Activated T-helper 17 cell treated with anti-CD3 and anti-CD28 coated beads, Interleukin-2, amount 50 U/mL, for 72 hours (primary cell): ENCODE results near the gene PRRG2. TPM values are rescaled to one million over a fixed set of nuclear protein-coding genes. Genes with fewer than 3 reads are reported as not detected.
A peak's percentile ranks its signal among the peaks of the same experiment; 100 is the strongest.

Experiments used
- ATAC-seq: fragments of 150-1000 bp; cut with Tn5 transposase; replicated peaks from 2 replicates; pipeline ENCODE4 v1.10.0; 2021; ENCODE audit warnings: mild to moderate bottlenecking, moderate library complexity
- H3K27ac Mint-ChIP-seq: one replicate; pipeline ENCODE4 v1.8.0; 2022; ENCODE audit warnings: mixed read lengths
- H3K27me3 Mint-ChIP-seq: one replicate; pipeline ENCODE4 v1.8.0; 2022; ENCODE audit warnings: mixed read lengths
- H3K36me3 Mint-ChIP-seq: one replicate; pipeline ENCODE4 v1.8.0; 2022; ENCODE audit warnings: low read depth, mild to moderate bottlenecking, mixed read lengths
- H3K4me1 Mint-ChIP-seq: one replicate; pipeline ENCODE4 v1.8.0; 2022; ENCODE audit warnings: mixed read lengths
- H3K4me3 Mint-ChIP-seq: one replicate; pipeline ENCODE4 v1.8.0; 2022; ENCODE audit warnings: mild to moderate bottlenecking, mixed read lengths
- H3K9me3 Mint-ChIP-seq: one replicate; pipeline ENCODE4 v1.8.0; 2022; ENCODE audit warnings: mixed read lengths
- total RNA-seq, 2 donors: library from RNA; stranded (reverse); gene quantifications; one replicate each; pipeline ENCODE4 v1.2.3, GENCODE V29; 2022

PRRG2 gene
- total RNA-seq, result 10 to 100 TPM in 1 of 2 donors, 1 to 10 TPM in 1; 3.8 to 12.3 TPM

DNA sequence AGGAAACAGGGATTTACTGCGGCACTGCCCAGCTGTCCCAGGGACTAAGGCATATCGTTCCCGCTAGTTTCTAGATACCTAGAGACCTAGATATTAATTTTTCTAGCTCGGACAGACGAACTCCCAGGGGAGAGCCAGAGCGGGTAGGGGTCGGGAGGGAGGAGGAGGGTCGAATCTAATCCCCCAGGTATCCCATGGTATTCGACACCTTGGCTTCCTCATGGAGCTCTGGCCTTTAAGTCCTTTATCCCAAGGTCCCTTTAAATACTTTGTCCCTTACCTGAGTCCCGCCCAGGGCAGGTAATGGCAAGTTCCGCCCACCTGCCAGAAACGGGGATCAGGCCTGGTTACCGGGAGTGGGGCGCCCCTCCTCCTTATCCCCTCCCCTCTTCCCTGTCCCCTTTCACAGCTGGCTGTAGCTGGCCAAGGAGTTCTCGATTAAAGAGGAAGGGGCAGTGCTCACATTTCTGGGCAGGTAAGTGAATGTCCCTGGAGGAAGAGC, at the start of gene PRRG2:
PRRG2 (plus strand) TSS at position 310 of the 502 bp plus-strand sequence. CDS start 1,904 bp downstream, outside the sequence.
- peak within 1 kb of the TSS; percentile 93 for H3K4me3 Mint-ChIP-seq
- peaks cover 6% of the 10 kb centered on the region for H3K4me1 Mint-ChIP-seq
- ATAC-seq, result no peak
- H3K36me3 Mint-ChIP-seq, result peaks cover 39% of the 10 kb centered on the region
- H3K27me3 Mint-ChIP-seq, result no peaks in the 10 kb centered on the region
- H3K27ac Mint-ChIP-seq, result peak within 1 kb of the TSS; percentile 94
- no peaks in the 10 kb centered on the region for H3K9me3 Mint-ChIP-seq

DNA sequence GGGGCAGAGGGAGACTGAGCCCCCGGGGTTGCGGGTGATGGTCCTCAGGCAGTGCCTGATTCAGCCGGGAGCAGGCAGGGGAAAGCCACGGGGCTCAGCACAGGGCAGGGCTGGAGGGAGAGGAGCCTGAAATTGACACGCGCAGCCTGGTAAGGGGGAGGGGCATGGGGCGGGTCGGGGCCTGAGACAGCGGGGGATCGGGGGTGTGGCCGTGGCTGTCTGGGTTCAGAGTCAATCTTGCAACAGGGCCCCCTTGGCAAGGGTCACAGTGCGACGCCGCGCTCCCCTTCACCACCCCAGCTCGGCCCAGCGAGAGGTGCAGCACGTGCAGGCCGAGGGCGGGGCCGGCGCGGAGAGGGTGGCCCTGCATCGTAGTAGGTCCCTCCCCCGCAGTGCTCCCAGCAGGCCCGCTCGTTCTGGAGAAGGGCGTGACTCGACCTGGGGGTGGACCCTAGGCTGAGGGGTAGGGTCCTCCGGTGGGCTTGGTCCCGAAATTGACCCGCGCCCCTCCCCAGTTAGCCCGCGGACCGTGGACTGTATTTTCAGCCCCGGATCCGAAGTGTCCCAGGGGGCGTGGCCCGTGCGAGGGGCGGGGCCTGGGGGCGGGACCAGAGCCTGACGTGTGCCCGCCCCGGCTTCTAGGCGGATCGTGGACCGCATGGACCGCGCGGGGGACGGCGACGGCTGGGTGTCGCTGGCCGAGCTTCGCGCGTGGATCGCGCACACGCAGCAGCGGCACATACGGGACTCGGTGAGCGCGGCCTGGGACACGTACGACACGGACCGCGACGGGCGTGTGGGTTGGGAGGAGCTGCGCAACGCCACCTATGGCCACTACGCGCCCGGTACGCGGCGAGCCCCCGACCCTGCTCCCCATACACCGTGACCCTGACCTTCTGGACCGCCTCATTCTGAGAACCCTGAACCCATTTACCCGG, 47.3 kb upstream of the PRRG2 start:
- peaks cover 5% of the 10 kb centered on the region for H3K36me3 Mint-ChIP-seq
- peak; percentile 85 for ATAC-seq
- peak overlapping the region; percentile 86 for H3K27ac Mint-ChIP-seq
- no peaks in the 10 kb centered on the region for H3K27me3 Mint-ChIP-seq
- peaks cover 16% of the 10 kb centered on the region for H3K4me1 Mint-ChIP-seq
- no peaks in the 10 kb centered on the region for H3K9me3 Mint-ChIP-seq
- peak overlapping the region; percentile 92 for H3K4me3 Mint-ChIP-seq

- Mint-ChIP-seq H3K27ac (peak overlapping the region; percentile 86), H3K36me3 (peaks cover 5% of the 10 kb centered on the region), H3K27me3 (no peaks in the 10 kb centered on the region), H3K4me3 (peak overlapping the region; percentile 92), H3K9me3 (no peaks in the 10 kb centered on the region), H3K4me1 (peaks cover 16% of the 10 kb centered on the region)
- peak; percentile 64 for ATAC-seq
These were observed 46.3 kb upstream of the PRRG2 start for GRCh38 chr19:49534632-49535385.

- Mint-ChIP-seq H3K9me3 (no peaks in the 10 kb centered on the region), H3K4me3 (no peak overlapping the region), H3K27ac (no peak overlapping the region), H3K27me3 (no peaks in the 10 kb centered on the region), H3K36me3 (peaks cover 5% of the 10 kb centered on the region), H3K4me1 (peaks cover 16% of the 10 kb centered on the region)
- ATAC-seq, result no peak
These were observed 44.1 kb upstream of the PRRG2 start for GRCh38 chr19:49536921-49537462.

DNA sequence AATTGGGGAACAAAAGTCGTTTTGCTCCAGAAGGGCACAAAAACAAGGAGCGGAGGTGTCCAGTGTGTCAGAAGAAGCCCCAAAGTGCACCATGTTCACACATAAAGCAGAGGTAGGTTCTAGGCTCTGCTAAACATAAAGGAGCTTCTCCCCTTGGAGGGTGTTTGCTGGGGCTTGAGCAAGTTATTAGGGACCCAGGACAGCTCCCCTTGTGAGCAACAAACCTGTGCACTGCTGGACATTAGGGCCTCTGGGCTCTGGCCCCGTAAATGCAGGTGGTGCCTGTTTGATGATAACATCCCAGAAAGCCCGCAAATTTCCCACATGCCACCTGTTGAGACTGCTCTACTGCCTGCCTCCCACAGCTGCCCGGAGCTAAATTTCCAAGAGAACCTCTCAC, 42.5 kb upstream of the PRRG2 start:
- H3K4me3 Mint-ChIP-seq, result no peak overlapping the region
- no peaks in the 10 kb centered on the region for H3K27me3 Mint-ChIP-seq
- H3K36me3 Mint-ChIP-seq, result peaks cover 5% of the 10 kb centered on the region
- no peak for ATAC-seq
- no peaks in the 10 kb centered on the region for H3K9me3 Mint-ChIP-seq
- H3K27ac Mint-ChIP-seq, result no peak overlapping the region
- H3K4me1 Mint-ChIP-seq, result peaks cover 11% of the 10 kb centered on the region

GRCh38 chr19:49539192-49539952, 41.7 kb upstream of the PRRG2 start:
- peaks cover 3% of the 10 kb centered on the region for H3K36me3 Mint-ChIP-seq
- no peak overlapping the region for H3K4me3 Mint-ChIP-seq
- no peaks in the 10 kb centered on the region for H3K27me3 Mint-ChIP-seq
- ATAC-seq, result no peak
- no peak overlapping the region for H3K27ac Mint-ChIP-seq
- peaks cover 15% of the 10 kb centered on the region for H3K4me1 Mint-ChIP-seq
- H3K9me3 Mint-ChIP-seq, result no peaks in the 10 kb centered on the region

DNA sequence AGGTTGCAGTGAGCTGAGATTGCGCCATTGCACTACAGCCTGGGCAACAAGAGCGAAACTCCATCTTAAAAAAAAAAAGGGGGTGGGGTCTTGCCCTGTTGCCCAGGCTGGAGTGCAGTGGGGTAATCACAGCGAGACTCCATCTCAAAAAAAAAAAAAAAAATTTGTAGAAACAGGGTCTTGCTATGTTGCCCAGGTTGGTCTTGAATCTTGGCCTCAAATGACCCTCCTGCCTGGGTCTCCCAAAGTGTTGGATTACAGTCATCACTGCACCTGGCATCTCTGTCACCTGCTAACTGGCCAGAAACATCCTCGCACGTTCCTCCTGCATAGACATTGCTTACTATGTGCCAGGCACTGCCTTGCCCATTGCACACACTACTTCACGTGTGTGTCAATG, 39.2 kb upstream of the PRRG2 start:
- no peaks in the 10 kb centered on the region for H3K36me3 Mint-ChIP-seq
- no peak for ATAC-seq
- no peak overlapping the region for H3K27ac Mint-ChIP-seq
- peaks cover 12% of the 10 kb centered on the region for H3K4me1 Mint-ChIP-seq
- H3K4me3 Mint-ChIP-seq, result no peak overlapping the region
- H3K9me3 Mint-ChIP-seq, result no peaks in the 10 kb centered on the region
- H3K27me3 Mint-ChIP-seq, result no peaks in the 10 kb centered on the region

GRCh38 chr19:49542446-49542845, 38.7 kb upstream of the PRRG2 start:
- ATAC-seq, result no peak
- no peaks in the 10 kb centered on the region for H3K27me3 Mint-ChIP-seq
- H3K9me3 Mint-ChIP-seq, result no peaks in the 10 kb centered on the region
- no peak overlapping the region for H3K27ac Mint-ChIP-seq
- no peak overlapping the region for H3K4me3 Mint-ChIP-seq
- H3K4me1 Mint-ChIP-seq, result peaks cover 15% of the 10 kb centered on the region
- no peaks in the 10 kb centered on the region for H3K36me3 Mint-ChIP-seq

GRCh38 chr19:49543032-49543431, 38.1 kb upstream of the PRRG2 start:
- H3K4me1 Mint-ChIP-seq, result peaks cover 15% of the 10 kb centered on the region
- ATAC-seq, result no peak
- no peaks in the 10 kb centered on the region for H3K27me3 Mint-ChIP-seq
- no peaks in the 10 kb centered on the region for H3K9me3 Mint-ChIP-seq
- no peaks in the 10 kb centered on the region for H3K36me3 Mint-ChIP-seq
- no peak overlapping the region for H3K4me3 Mint-ChIP-seq
- no peak overlapping the region for H3K27ac Mint-ChIP-seq

DNA sequence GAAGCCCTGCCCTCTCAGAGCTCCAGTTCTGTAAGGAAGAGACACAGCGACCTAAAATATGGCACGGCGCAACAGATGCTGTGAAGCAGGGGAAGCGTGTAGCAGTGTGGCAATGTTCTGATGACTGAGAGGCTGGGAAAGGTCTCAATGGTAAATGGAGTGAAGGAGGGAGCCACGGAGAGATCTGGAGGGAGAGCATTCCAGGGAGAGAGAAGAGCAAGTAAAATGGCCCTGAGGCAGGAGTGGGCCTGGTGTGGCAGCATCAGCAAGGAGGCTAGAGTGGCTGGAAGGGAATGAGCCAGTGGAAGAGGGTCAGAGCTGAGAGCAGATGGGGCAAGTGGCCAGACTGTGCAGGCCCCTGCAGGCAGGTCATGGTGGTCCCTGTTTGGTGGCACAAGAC, 37.0 kb upstream of the PRRG2 start:
- no peaks in the 10 kb centered on the region for H3K27me3 Mint-ChIP-seq
- H3K4me1 Mint-ChIP-seq, result peaks cover 15% of the 10 kb centered on the region
- ATAC-seq, result no peak
- no peak overlapping the region for H3K27ac Mint-ChIP-seq
- peak overlapping the region; percentile 3 for H3K4me3 Mint-ChIP-seq
- no peaks in the 10 kb centered on the region for H3K9me3 Mint-ChIP-seq
- H3K36me3 Mint-ChIP-seq, result no peaks in the 10 kb centered on the region

- H3K27me3 Mint-ChIP-seq, result no peaks in the 10 kb centered on the region
- peak overlapping the region; percentile 28 for H3K27ac Mint-ChIP-seq
- peak; percentile 84 for ATAC-seq
- H3K36me3 Mint-ChIP-seq, result no peaks in the 10 kb centered on the region
- H3K4me1 Mint-ChIP-seq, result peaks cover 15% of the 10 kb centered on the region
- no peaks in the 10 kb centered on the region for H3K9me3 Mint-ChIP-seq
- peak overlapping the region; percentile 67 for H3K4me3 Mint-ChIP-seq
These were observed 34.1 kb upstream of the PRRG2 start for GRCh38 chr19:49546825-49547565.

GRCh38 chr19:49549045-49549444, 32.1 kb upstream of the PRRG2 start:
- Mint-ChIP-seq H3K9me3 (no peaks in the 10 kb centered on the region), H3K36me3 (peaks cover 12% of the 10 kb centered on the region), H3K4me3 (no peak overlapping the region), H3K4me1 (peaks cover 27% of the 10 kb centered on the region), H3K27me3 (no peaks in the 10 kb centered on the region), H3K27ac (peak overlapping the region; percentile 26)
- ATAC-seq, result no peak

DNA sequence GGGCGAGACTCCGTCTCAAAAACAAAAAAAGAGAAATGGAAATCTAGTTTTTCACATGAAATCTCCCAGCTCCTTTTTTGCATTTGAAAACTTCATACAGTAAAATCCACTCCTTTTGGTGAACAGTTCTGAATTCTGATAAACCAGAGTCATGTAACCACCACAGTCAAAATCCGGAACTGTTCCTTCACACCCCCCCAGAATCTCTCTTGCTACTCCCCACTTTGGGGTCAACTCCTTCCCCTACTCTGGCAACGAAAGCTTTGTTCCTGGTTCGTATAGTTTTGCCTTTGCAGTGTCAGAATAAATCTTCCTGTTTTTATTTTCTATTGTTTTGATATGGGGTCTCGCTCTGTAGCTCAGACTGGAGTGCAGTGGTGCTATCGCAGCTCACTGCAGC, 29.6 kb upstream of the PRRG2 start:
- Mint-ChIP-seq H3K27ac (peak overlapping the region; percentile 75), H3K36me3 (peaks cover 37% of the 10 kb centered on the region), H3K4me3 (no peak overlapping the region), H3K9me3 (no peaks in the 10 kb centered on the region), H3K27me3 (no peaks in the 10 kb centered on the region), H3K4me1 (peaks cover 26% of the 10 kb centered on the region)
- ATAC-seq, result no peak
